Caco-2 (cell line): Measurements from ENCODE around the gene GFY. TPM values are rescaled to one million over a fixed set of nuclear protein-coding genes. Genes with fewer than 3 reads are reported as not detected.

Experiments used
- BruUV-seq: library from RNA; stranded (reverse); fragments of 400-500 nt; replicated peaks from 2 replicates; lab custom pipeline; 2021; lab: Mats Ljungman, UMichigan
- CTCF ChIA-PET: fragments of 300-600 bp; sonication (Branson Sonifier 250); formaldehyde crosslinking; loops from one replicate; lab custom pipeline; 2022; ENCODE audit warnings: antibody characterized with exemption; lab: Charles Lee
- POLR2A ChIA-PET: fragments of 300-600 bp; sonication (Branson Sonifier 250); formaldehyde crosslinking; loops from one replicate; lab custom pipeline; 2022; ENCODE audit warnings: antibody characterized with exemption; lab: Charles Lee
- DNase-seq, 2 experiments: peaks; one replicate each; pipeline versions ENCODE4 v3.0.0 to v3.0.0-alpha.2; 2020 to 2022
- H3K27me3 ChIP-seq: replicated peaks from 2 replicates; pipeline ENCODE4 v1.6.0; 2011; ENCODE audit warnings: low read length; ENCODE audit not compliant: control insufficient read depth, insufficient read depth
- H3K36me3 ChIP-seq: 2 replicates; pipeline ENCODE4 v1.5.1; 2011; ENCODE audit warnings: low read length; ENCODE audit not compliant: control insufficient read depth, insufficient read depth
- H3K4me1 ChIP-seq: fragments of 250-450 bp; sonication (Bioruptor Pico); 2 replicates; pipeline ENCODE4 v1.5.1; 2020; ENCODE audit warnings: mild to moderate bottlenecking
- H3K4me3 ChIP-seq: 2 replicates; pipeline ENCODE4 v1.5.1; 2011; ENCODE audit warnings: low read depth, mild to moderate bottlenecking, control low read depth, low read length
- H3K9me3 ChIP-seq: fragments of 250-450 bp; sonication (Bioruptor Pico); 2 replicates; pipeline ENCODE4 v1.5.1; 2020; ENCODE audit warnings: mild to moderate bottlenecking, moderate library complexity
- H3K27ac Mint-ChIP-seq: one replicate; pipeline ENCODE4 v1.8.0; 2022; ENCODE audit warnings: mixed read lengths; ENCODE audit not compliant: unreplicated experiment
- H3K27me3 Mint-ChIP-seq: one replicate; pipeline ENCODE4 v1.8.0; 2022; ENCODE audit warnings: mixed read lengths; ENCODE audit not compliant: insufficient read depth, unreplicated experiment
- H3K36me3 Mint-ChIP-seq: one replicate; pipeline ENCODE4 v1.8.0; 2022; ENCODE audit warnings: mild to moderate bottlenecking, mixed read lengths; ENCODE audit not compliant: insufficient read depth, unreplicated experiment
- H3K4me1 Mint-ChIP-seq: one replicate; pipeline ENCODE4 v1.8.0; 2022; ENCODE audit warnings: low read depth, mixed read lengths; ENCODE audit not compliant: unreplicated experiment
- H3K4me3 Mint-ChIP-seq: one replicate; pipeline ENCODE4 v1.8.0; 2022; ENCODE audit warnings: mild to moderate bottlenecking, moderate library complexity, mixed read lengths; ENCODE audit not compliant: unreplicated experiment
- H3K9me3 Mint-ChIP-seq: one replicate; pipeline ENCODE4 v1.8.0; 2022; ENCODE audit warnings: mixed read lengths; ENCODE audit not compliant: unreplicated experiment
- intact Hi-C: fragments of 100-400 bp; cut with micrococcal nuclease; formaldehyde crosslinking; loops from one replicate; pipeline ENCODE4 v1.10.0; 2022; ENCODE audit not compliant: unreplicated experiment
- total RNA-seq: library from RNA; stranded (reverse); gene quantifications from 2 replicates; pipeline ENCODE4 v1.2.3, GENCODE V29; 2022
- TF ChIP-seq, protein P1 (sequence below), 2 experiments: fragments of 200-600 bp in 1 of 2; IDR thresholded peaks; 1 replicate in 1 of 2; 2 replicates in 1 of 2; pipeline versions ENCODE4 v1.5.1 to v1.8.0; 2011 to 2022; ENCODE audit warnings: antibody characterized with exemption in 1 of 2, control low read depth in 1 of 2, inconsistent platforms in 1 of 2, low read depth in 1 of 2, low read length in 1 of 2, mild to moderate bottlenecking in 1 of 2, moderate library complexity in 1 of 2; ENCODE audit not compliant: insufficient read depth in 1 of 2, severe bottlenecking in 1 of 2, unreplicated experiment in 1 of 2

The GFY gene
- total RNA-seq, 1 experiment from 2014 or later = 0.25 TPM

DNA sequence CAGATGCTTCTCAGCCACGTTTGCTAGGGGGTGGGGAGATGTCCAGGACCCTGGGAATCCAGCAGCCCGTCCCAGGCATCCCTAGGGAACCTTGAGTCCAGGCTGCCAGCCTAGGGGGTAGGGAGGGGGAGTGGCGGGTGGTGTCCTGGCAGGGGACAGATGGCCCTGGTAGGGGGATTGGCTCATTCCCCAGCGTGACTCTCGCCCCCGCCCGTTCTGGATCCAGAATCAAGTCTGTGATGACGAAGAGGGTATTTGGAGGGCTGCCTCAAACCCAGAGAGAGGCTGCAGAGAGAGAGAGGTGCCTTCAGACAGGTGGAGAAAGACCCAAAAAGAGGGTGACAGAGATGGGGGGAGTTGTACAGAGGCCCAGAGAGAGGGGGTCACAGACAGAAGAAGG lies 12.0 kb downstream of the GFY start:
- ChIA-PET CTCF (no interaction called here), POLR2A (no interaction called here)
- intact Hi-C loops = no loop called here
- DNase-seq = no peak
- H3K4me3 ChIP-seq = no peak overlapping the region
- BruUV-seq = no TSS peak
- Mint-ChIP-seq H3K36me3 (no peaks in the 10 kb centered on the region), H3K4me3 (no peak overlapping the region), H3K27ac (no peak overlapping the region), H3K9me3 (peaks cover 8% of the 10 kb centered on the region), H3K4me1 (peaks cover 14% of the 10 kb centered on the region), H3K27me3 (peaks cover 39% of the 10 kb centered on the region)
- TF ChIP-seq, protein P1, sequence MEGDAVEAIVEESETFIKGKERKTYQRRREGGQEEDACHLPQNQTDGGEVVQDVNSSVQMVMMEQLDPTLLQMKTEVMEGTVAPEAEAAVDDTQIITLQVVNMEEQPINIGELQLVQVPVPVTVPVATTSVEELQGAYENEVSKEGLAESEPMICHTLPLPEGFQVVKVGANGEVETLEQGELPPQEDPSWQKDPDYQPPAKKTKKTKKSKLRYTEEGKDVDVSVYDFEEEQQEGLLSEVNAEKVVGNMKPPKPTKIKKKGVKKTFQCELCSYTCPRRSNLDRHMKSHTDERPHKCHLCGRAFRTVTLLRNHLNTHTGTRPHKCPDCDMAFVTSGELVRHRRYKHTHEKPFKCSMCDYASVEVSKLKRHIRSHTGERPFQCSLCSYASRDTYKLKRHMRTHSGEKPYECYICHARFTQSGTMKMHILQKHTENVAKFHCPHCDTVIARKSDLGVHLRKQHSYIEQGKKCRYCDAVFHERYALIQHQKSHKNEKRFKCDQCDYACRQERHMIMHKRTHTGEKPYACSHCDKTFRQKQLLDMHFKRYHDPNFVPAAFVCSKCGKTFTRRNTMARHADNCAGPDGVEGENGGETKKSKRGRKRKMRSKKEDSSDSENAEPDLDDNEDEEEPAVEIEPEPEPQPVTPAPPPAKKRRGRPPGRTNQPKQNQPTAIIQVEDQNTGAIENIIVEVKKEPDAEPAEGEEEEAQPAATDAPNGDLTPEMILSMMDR (IDR thresholded peaks at IDR 0.05; ENCODE audit: insufficient read depth in 1 of 2, low read depth in 1 of 2, low read length in 1 of 2, severe bottlenecking in 1 of 2, unreplicated experiment in 1 of 2) = no peak
- H3K9me3 ChIP-seq = no peaks in the 10 kb centered on the region
- no peaks in the 10 kb centered on the region for H3K36me3 ChIP-seq
- H3K4me1 ChIP-seq = 0 out of 2 replicates have a peak, but pooled peaks cover 3% of the 10 kb centered on the region
- H3K27me3 ChIP-seq = peaks cover 6% of the 10 kb centered on the region

DNA sequence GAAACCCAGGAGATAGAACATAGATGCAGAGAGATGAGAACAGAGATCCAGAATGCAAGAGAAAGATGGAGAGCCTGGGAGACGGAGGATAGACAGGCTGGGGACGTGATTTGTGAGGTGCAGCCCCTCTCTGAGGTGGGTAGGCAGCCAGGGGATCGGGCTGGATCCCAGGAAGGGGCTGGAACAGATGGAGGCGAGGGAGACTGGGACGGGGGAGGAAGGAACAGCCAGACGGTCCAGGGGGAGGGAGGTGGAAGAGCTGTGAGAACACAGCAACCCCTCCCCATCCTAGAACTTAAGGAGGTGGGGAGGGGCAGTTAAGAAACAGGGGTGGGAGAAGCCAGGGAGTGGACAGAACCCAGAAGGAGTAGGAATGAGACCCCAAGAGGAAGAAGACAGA lies 13.1 kb downstream of the GFY start:
- H3K4me3 Mint-ChIP-seq = no peak overlapping the region
- TF ChIP-seq, protein P1 (IDR thresholded peaks at IDR 0.05; ENCODE audit: insufficient read depth in 1 of 2, low read depth in 1 of 2, low read length in 1 of 2, severe bottlenecking in 1 of 2, unreplicated experiment in 1 of 2) = no peak
- no peak for DNase-seq
- H3K27me3 Mint-ChIP-seq = peaks cover 45% of the 10 kb centered on the region
- H3K27me3 ChIP-seq = peaks cover 6% of the 10 kb centered on the region
- POLR2A ChIA-PET = no interaction called here
- intact Hi-C loops = no loop called here
- H3K9me3 ChIP-seq = no peaks in the 10 kb centered on the region
- no TSS peak for BruUV-seq
- no peak overlapping the region for H3K27ac Mint-ChIP-seq
- H3K36me3 Mint-ChIP-seq = peaks cover 2% of the 10 kb centered on the region
- H3K36me3 ChIP-seq = no peaks in the 10 kb centered on the region
- CTCF ChIA-PET = no interaction called here
- peaks cover 16% of the 10 kb centered on the region for H3K4me1 Mint-ChIP-seq
- no peak overlapping the region for H3K4me3 ChIP-seq
- peaks cover 8% of the 10 kb centered on the region for H3K9me3 Mint-ChIP-seq
- H3K4me1 ChIP-seq = 0 out of 2 replicates have a peak, but pooled peaks cover 3% of the 10 kb centered on the region

DNA sequence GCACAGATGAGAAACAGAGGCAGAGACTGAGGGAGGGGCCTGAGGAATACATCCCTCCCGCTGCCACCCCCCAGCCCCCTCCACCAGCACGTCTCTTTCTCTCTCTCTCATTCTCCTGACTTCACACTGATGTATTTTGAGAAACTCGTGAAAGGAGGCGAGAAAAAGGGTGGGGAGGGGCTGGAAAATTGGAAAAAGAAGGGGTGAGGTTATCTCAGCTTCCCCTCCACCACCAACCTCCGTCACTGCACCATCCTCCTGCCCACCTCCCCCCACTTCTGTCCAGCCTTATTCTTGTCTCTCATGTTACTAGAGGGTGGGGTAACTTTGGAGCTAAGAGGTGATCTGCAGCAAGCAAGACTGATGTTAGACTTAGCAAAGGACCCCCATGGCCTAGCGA lies 14.6 kb downstream of the GFY start:
- H3K4me1 ChIP-seq = 0 out of 2 replicates have a peak, but pooled peaks cover 3% of the 10 kb centered on the region
- BruUV-seq = no TSS peak
- intact Hi-C loops = no loop called here
- H3K9me3 Mint-ChIP-seq = peaks cover 8% of the 10 kb centered on the region
- no peak overlapping the region for H3K27ac Mint-ChIP-seq
- H3K4me1 Mint-ChIP-seq = peaks cover 23% of the 10 kb centered on the region
- no peaks in the 10 kb centered on the region for H3K36me3 ChIP-seq
- H3K4me3 ChIP-seq = no peak overlapping the region
- no peaks in the 10 kb centered on the region for H3K9me3 ChIP-seq
- ChIA-PET CTCF (no interaction called here), POLR2A (no interaction called here)
- H3K27me3 Mint-ChIP-seq = peaks cover 45% of the 10 kb centered on the region
- DNase-seq = no peak
- peaks cover 6% of the 10 kb centered on the region for H3K27me3 ChIP-seq
- TF ChIP-seq, protein P1 (IDR thresholded peaks at IDR 0.05; ENCODE audit: insufficient read depth in 1 of 2, low read depth in 1 of 2, low read length in 1 of 2, severe bottlenecking in 1 of 2, unreplicated experiment in 1 of 2) = no peak
- H3K4me3 Mint-ChIP-seq = no peak overlapping the region
- H3K36me3 Mint-ChIP-seq = peaks cover 10% of the 10 kb centered on the region
